ENCODE results near the gene TP53RK.
A peak's percentile ranks its signal among the peaks of the same experiment; 100 is the strongest.

The TP53RK gene

GRCh38 chr20:46709055-46709458 lies 19.8 kb upstream of the TP53RK start:
- no peak overlapping the region for H3K9ac ChIP-seq (ENCODE audit: low read length)
- no peak overlapping the region for H2BK5ac ChIP-seq (ENCODE audit: low read depth, low read length, poor library complexity)
- H3K79me1 ChIP-seq (ENCODE audit: low read length), result peaks cover 12% of the 10 kb centered on the region
- peaks cover 8 to 11% of the 10 kb centered on the region in 2 experiments for H3K4me1 ChIP-seq (ENCODE audit: control insufficient read depth in 1 of 2, insufficient read depth in 2 of 2, low read length in 2 of 2)
- no peak overlapping the region for H3K27ac ChIP-seq (ENCODE audit: low read depth, low read length)
- WGBS (ENCODE audit: extremely low coverage, insufficient coverage, insufficient read length), result no CpG with 5 or more reads among the region's 13 CpGs
- H4K12ac ChIP-seq (ENCODE audit: low read depth, low read length), result peak overlapping the region; percentile 94
- H4K91ac ChIP-seq (ENCODE audit: low read depth, low read length), result peak overlapping the region; percentile 90
- no peaks in the 10 kb centered on the region for H3K36me3 ChIP-seq (ENCODE audit: control insufficient read depth in 1 of 2, insufficient read depth in 2 of 2, low read length in 2 of 2)
- peaks cover 9% of the 10 kb centered on the region for H3K79me2 ChIP-seq (ENCODE audit: control insufficient read depth, insufficient read depth, low read length, poor library complexity)
- H3K4me2 ChIP-seq (ENCODE audit: low read length), result peak overlapping the region; percentile 93
- H3K18ac ChIP-seq (ENCODE audit: low read length), result peak overlapping the region; percentile 90
- H2AFZ ChIP-seq (ENCODE audit: insufficient read depth, low read length, poor library complexity), result peak overlapping the region; percentile 90
- H3K27me3 ChIP-seq (ENCODE audit: insufficient read depth, low read length), result no peaks in the 10 kb centered on the region
- H3K4ac ChIP-seq (ENCODE audit: low read depth, low read length), result peak overlapping the region; percentile 43
- peak overlapping the region; percentile 94 for H2AK5ac ChIP-seq (ENCODE audit: low read length)
- no peak overlapping the region for H3K4me3 ChIP-seq (ENCODE audit: low read depth, low read length)
- peak overlapping the region; percentile 61 for H2BK120ac ChIP-seq (ENCODE audit: insufficient read depth, low read length, poor library complexity)
- H4K8ac ChIP-seq (ENCODE audit: low read depth, low read length), result peak overlapping the region; percentile 96
- DNase-seq, result peak in 1 of 2 donors; percentile 29
- H2BK12ac ChIP-seq (ENCODE audit: low read length), result peak overlapping the region; percentile 83
- H3K14ac ChIP-seq (ENCODE audit: low read length), result peak overlapping the region; percentile 89
- no peak overlapping the region for H3K23ac ChIP-seq (ENCODE audit: low read length)
- no peaks in the 10 kb centered on the region for H3K9me3 ChIP-seq (ENCODE audit: insufficient read depth, low read depth, low read length)

- peak; percentile 42 to 81 for DNase-seq
- Histone ChIP-seq H3K23ac (ENCODE audit: low read length) (no peak overlapping the region), H3K9ac (ENCODE audit: low read length) (no peak overlapping the region), H3K4me2 (ENCODE audit: low read length) (no peak overlapping the region), H3K14ac (ENCODE audit: low read length) (no peak overlapping the region), H2BK5ac (ENCODE audit: low read depth, low read length, poor library complexity) (no peak overlapping the region), H3K4me3 (ENCODE audit: low read depth, low read length) (no peak overlapping the region), H3K36me3 (ENCODE audit: control insufficient read depth in 1 of 2, insufficient read depth in 2 of 2, low read length in 2 of 2) (no peaks in the 10 kb centered on the region), H3K4me1 (ENCODE audit: control insufficient read depth in 1 of 2, insufficient read depth in 2 of 2, low read length in 2 of 2) (peaks cover 8 to 11% of the 10 kb centered on the region in 2 experiments), H3K27me3 (ENCODE audit: insufficient read depth, low read length) (no peaks in the 10 kb centered on the region), H3K27ac (ENCODE audit: low read depth, low read length) (no peak overlapping the region), H3K4ac (ENCODE audit: low read depth, low read length) (no peak overlapping the region), H2BK120ac (ENCODE audit: insufficient read depth, low read length, poor library complexity) (no peak overlapping the region), H2AK5ac (ENCODE audit: low read length) (no peak overlapping the region), H2AFZ (ENCODE audit: insufficient read depth, low read length, poor library complexity) (no peak overlapping the region), H4K8ac (ENCODE audit: low read depth, low read length) (peak overlapping the region; percentile 19), H3K18ac (ENCODE audit: low read length) (no peak overlapping the region), H4K91ac (ENCODE audit: low read depth, low read length) (no peak overlapping the region), H4K12ac (ENCODE audit: low read depth, low read length) (no peak overlapping the region), H2BK12ac (ENCODE audit: low read length) (no peak overlapping the region), H3K79me2 (ENCODE audit: control insufficient read depth, insufficient read depth, low read length, poor library complexity) (peaks cover 9% of the 10 kb centered on the region), H3K79me1 (ENCODE audit: low read length) (peaks cover 12% of the 10 kb centered on the region), H3K9me3 (ENCODE audit: insufficient read depth, low read depth, low read length) (no peaks in the 10 kb centered on the region)
- WGBS (ENCODE audit: extremely low coverage, insufficient coverage, insufficient read length), result no CpG with 5 or more reads among the region's 8 CpGs
These were observed 19.1 kb upstream of the TP53RK start for GRCh38 chr20:46708172-46708860.

GRCh38 chr20:46706242-46706641 lies 17.0 kb upstream of the TP53RK start:
- H4K12ac ChIP-seq (ENCODE audit: low read depth, low read length), result no peak overlapping the region
- H3K4me2 ChIP-seq (ENCODE audit: low read length), result no peak overlapping the region
- H3K4me3 ChIP-seq (ENCODE audit: low read depth, low read length), result no peak overlapping the region
- H3K4ac ChIP-seq (ENCODE audit: low read depth, low read length), result no peak overlapping the region
- no peak overlapping the region for H4K91ac ChIP-seq (ENCODE audit: low read depth, low read length)
- peaks cover 9 to 13% of the 10 kb centered on the region in 2 experiments for H3K4me1 ChIP-seq (ENCODE audit: control insufficient read depth in 1 of 2, insufficient read depth in 2 of 2, low read length in 2 of 2)
- H3K36me3 ChIP-seq (ENCODE audit: control insufficient read depth in 1 of 2, insufficient read depth in 2 of 2, low read length in 2 of 2), result no peaks in the 10 kb centered on the region
- H3K9ac ChIP-seq (ENCODE audit: low read length), result no peak overlapping the region
- no peak overlapping the region for H3K27ac ChIP-seq (ENCODE audit: low read depth, low read length)
- no peak overlapping the region for H2BK5ac ChIP-seq (ENCODE audit: low read depth, low read length, poor library complexity)
- H4K8ac ChIP-seq (ENCODE audit: low read depth, low read length), result no peak overlapping the region
- no peak for DNase-seq
- H2BK12ac ChIP-seq (ENCODE audit: low read length), result no peak overlapping the region
- H3K23ac ChIP-seq (ENCODE audit: low read length), result no peak overlapping the region
- no peak overlapping the region for H3K14ac ChIP-seq (ENCODE audit: low read length)
- WGBS (ENCODE audit: extremely low coverage, insufficient coverage, insufficient read length), result no CpG with 5 or more reads among the region's 2 CpGs
- peaks cover 12% of the 10 kb centered on the region for H3K79me1 ChIP-seq (ENCODE audit: low read length)
- H3K79me2 ChIP-seq (ENCODE audit: control insufficient read depth, insufficient read depth, low read length, poor library complexity), result peaks cover 9% of the 10 kb centered on the region
- H3K9me3 ChIP-seq (ENCODE audit: insufficient read depth, low read depth, low read length), result no peaks in the 10 kb centered on the region
- no peak overlapping the region for H2AFZ ChIP-seq (ENCODE audit: insufficient read depth, low read length, poor library complexity)
- no peak overlapping the region for H3K18ac ChIP-seq (ENCODE audit: low read length)
- H3K27me3 ChIP-seq (ENCODE audit: insufficient read depth, low read length), result no peaks in the 10 kb centered on the region
- no peak overlapping the region for H2BK120ac ChIP-seq (ENCODE audit: insufficient read depth, low read length, poor library complexity)
- no peak overlapping the region for H2AK5ac ChIP-seq (ENCODE audit: low read length)

- WGBS (ENCODE audit: extremely low coverage, insufficient coverage, insufficient read length), result no CpG with 5 or more reads among the region's 4 CpGs
- H2AFZ ChIP-seq (ENCODE audit: insufficient read depth, low read length, poor library complexity), result no peak overlapping the region
These were observed 16.1 kb upstream of the TP53RK start for GRCh38 chr20:46705378-46705729.

More at GRCh38 chr20:46705378-46705729, 16.1 kb upstream of the TP53RK start:
- no peak for DNase-seq
- Histone ChIP-seq H3K27ac (ENCODE audit: low read depth, low read length) (no peak overlapping the region), H4K12ac (ENCODE audit: low read depth, low read length) (no peak overlapping the region), H3K4me3 (ENCODE audit: low read depth, low read length) (no peak overlapping the region), H4K91ac (ENCODE audit: low read depth, low read length) (no peak overlapping the region), H3K18ac (ENCODE audit: low read length) (no peak overlapping the region), H2BK12ac (ENCODE audit: low read length) (no peak overlapping the region), H3K36me3 (ENCODE audit: control insufficient read depth in 1 of 2, insufficient read depth in 2 of 2, low read length in 2 of 2) (no peaks in the 10 kb centered on the region), H3K9ac (ENCODE audit: low read length) (no peak overlapping the region), H3K9me3 (ENCODE audit: insufficient read depth, low read depth, low read length) (no peaks in the 10 kb centered on the region), H3K79me2 (ENCODE audit: control insufficient read depth, insufficient read depth, low read length, poor library complexity) (peaks cover 9% of the 10 kb centered on the region), H2AK5ac (ENCODE audit: low read length) (no peak overlapping the region), H3K4me2 (ENCODE audit: low read length) (no peak overlapping the region), H4K8ac (ENCODE audit: low read depth, low read length) (no peak overlapping the region), H3K4ac (ENCODE audit: low read depth, low read length) (no peak overlapping the region), H2BK5ac (ENCODE audit: low read depth, low read length, poor library complexity) (no peak overlapping the region), H3K23ac (ENCODE audit: low read length) (no peak overlapping the region), H3K79me1 (ENCODE audit: low read length) (peaks cover 12% of the 10 kb centered on the region), H2BK120ac (ENCODE audit: insufficient read depth, low read length, poor library complexity) (no peak overlapping the region), H3K4me1 (ENCODE audit: control insufficient read depth in 1 of 2, insufficient read depth in 2 of 2, low read length in 2 of 2) (peaks cover 7 to 14% of the 10 kb centered on the region in 2 experiments), H3K14ac (ENCODE audit: low read length) (no peak overlapping the region), H3K27me3 (ENCODE audit: insufficient read depth, low read length) (no peaks in the 10 kb centered on the region)

All from trophoblast cell (in vitro differentiated cells and primary cell).